Fibroblast of mammary gland (primary cell): ENCODE data around the gene SLC22A8.

Source experiments
- DNase-seq: peaks from one replicate; pipeline ENCODE4 v3.0.0-alpha.2; 2010; ENCODE audit warnings: low read depth
- H3K4me3 ChIP-seq: 2 replicates; pipeline ENCODE4 v1.5.1; 2011; ENCODE audit warnings: low read depth, mild to moderate bottlenecking, low read length, moderate library complexity; ENCODE audit not compliant: control insufficient read depth
- CTCF ChIP-seq: conservative IDR thresholded peaks from 2 replicates; pipeline ENCODE4 v1.5.1; 2011; ENCODE audit warnings: low read depth, low read length, inconsistent platforms; ENCODE audit not compliant: control insufficient read depth, insufficient read depth

Gene SLC22A8

GRCh38 chr11:63012430-63012829 is 3.2 kb downstream of the SLC22A8 start:
- H3K4me3 ChIP-seq, result no peak overlapping the region
- no peak for DNase-seq
- no peak for TF ChIP-seq CTCF

GRCh38 chr11:63010934-63011439 is 4.7 kb downstream of the SLC22A8 start:
- TF ChIP-seq CTCF, result no peak
- H3K4me3 ChIP-seq, result no peak overlapping the region
- DNase-seq, result no peak

- TF ChIP-seq CTCF, result no peak
- no peak for DNase-seq
- H3K4me3 ChIP-seq, result no peak overlapping the region
These were observed 7.7 kb downstream of the SLC22A8 start for GRCh38 chr11:63007920-63008319.

GRCh38 chr11:63001456-63001855 is 14.2 kb downstream of the SLC22A8 start:
- DNase-seq, result no peak
- no peak for TF ChIP-seq CTCF
- H3K4me3 ChIP-seq, result no peak overlapping the region

- no peak for TF ChIP-seq CTCF
- no peak for DNase-seq
- H3K4me3 ChIP-seq, result no peak overlapping the region
These were observed 16.0 kb downstream of the SLC22A8 start for GRCh38 chr11:62999649-63000048.

- no peak for DNase-seq
- no peak overlapping the region for H3K4me3 ChIP-seq
- TF ChIP-seq CTCF, result no peak
These were observed 16.5 kb downstream of the SLC22A8 start for GRCh38 chr11:62999156-62999555.

GRCh38 chr11:62996271-62996670 is 19.4 kb downstream of the SLC22A8 start:
- no peak overlapping the region for H3K4me3 ChIP-seq
- no peak for DNase-seq
- no peak for TF ChIP-seq CTCF
